ENCODE measurements around the gene DISP3.

The DISP3 gene

DNA sequence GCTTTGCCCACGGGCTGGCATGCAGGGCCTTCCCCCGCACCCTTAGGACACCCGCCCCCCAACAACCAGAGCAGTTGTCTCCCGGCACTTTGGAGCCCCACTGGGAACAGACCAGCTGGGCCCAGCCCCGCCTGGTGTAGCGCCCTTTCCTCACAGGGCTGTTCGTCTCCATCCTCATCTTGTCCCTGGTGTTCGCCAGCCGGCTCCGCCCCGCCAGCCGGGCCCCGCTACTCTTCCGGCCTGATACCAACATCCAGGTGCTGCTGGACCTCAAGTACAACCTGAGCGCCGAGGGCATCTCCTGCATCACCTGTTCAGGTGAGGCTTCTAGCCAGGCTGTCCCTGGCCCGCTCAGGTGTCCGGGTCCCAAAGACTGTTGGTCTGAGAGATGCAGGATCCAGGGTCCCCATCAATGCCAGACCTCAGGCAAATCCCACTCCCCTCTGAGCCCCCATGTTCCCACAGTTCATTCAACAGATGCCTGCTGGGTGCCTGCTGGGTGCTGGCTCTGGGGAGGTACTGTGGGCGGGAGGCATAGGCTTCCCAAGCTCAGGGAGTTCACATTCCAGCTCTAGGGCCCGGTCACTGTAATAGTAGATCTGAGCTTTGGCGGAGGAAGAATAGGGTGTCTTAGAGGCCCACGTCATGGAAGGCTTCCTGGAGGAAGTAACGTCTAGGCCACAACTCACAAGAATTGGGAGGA is 41.7 kb downstream of the DISP3 start:
- Histone ChIP-seq H3K27me3 (ENCODE audit: control insufficient read depth, insufficient read depth, low read length) (no peaks in the 10 kb centered on the region), H3K4me2 (ENCODE audit: low read length) (no peak overlapping the region), H3K36me3 (ENCODE audit: insufficient read depth, low read length) (no peaks in the 10 kb centered on the region), H3K9ac (ENCODE audit: low read depth, low read length) (no peak overlapping the region), H3K4me3 (ENCODE audit: low read length) (no peak overlapping the region), H3K4me1 (ENCODE audit: control insufficient read depth, insufficient read depth, low read length) (no peaks in the 10 kb centered on the region), H3K9me3 (replicated peaks; ENCODE audit: low read length) (no peaks in the 10 kb centered on the region)

- Histone ChIP-seq H3K4me1 (ENCODE audit: control insufficient read depth, insufficient read depth, low read length) (no peaks in the 10 kb centered on the region), H3K4me3 (ENCODE audit: low read length) (no peak overlapping the region), H3K9me3 (replicated peaks; ENCODE audit: low read length) (no peaks in the 10 kb centered on the region), H3K36me3 (ENCODE audit: insufficient read depth, low read length) (no peaks in the 10 kb centered on the region), H3K9ac (ENCODE audit: low read depth, low read length) (no peak overlapping the region), H3K27me3 (ENCODE audit: control insufficient read depth, insufficient read depth, low read length) (no peaks in the 10 kb centered on the region), H3K4me2 (ENCODE audit: low read length) (no peak overlapping the region)
Measured at GRCh38 chr1:11521582-11522399, 42.8 kb downstream of the DISP3 start.

- Histone ChIP-seq H3K4me2 (ENCODE audit: low read length) (no peak overlapping the region), H3K4me1 (ENCODE audit: control insufficient read depth, insufficient read depth, low read length) (no peaks in the 10 kb centered on the region), H3K36me3 (ENCODE audit: insufficient read depth, low read length) (no peaks in the 10 kb centered on the region), H3K27me3 (ENCODE audit: control insufficient read depth, insufficient read depth, low read length) (no peaks in the 10 kb centered on the region), H3K9me3 (replicated peaks; ENCODE audit: low read length) (no peaks in the 10 kb centered on the region), H3K9ac (ENCODE audit: low read depth, low read length) (no peak overlapping the region), H3K4me3 (ENCODE audit: low read length) (no peak overlapping the region)
Measured at GRCh38 chr1:11522400-11523235, 43.7 kb downstream of the DISP3 start.

GRCh38 chr1:11523261-11523660 is 44.3 kb downstream of the DISP3 start:
- H3K4me1 ChIP-seq (ENCODE audit: control insufficient read depth, insufficient read depth, low read length) = no peaks in the 10 kb centered on the region

DNA sequence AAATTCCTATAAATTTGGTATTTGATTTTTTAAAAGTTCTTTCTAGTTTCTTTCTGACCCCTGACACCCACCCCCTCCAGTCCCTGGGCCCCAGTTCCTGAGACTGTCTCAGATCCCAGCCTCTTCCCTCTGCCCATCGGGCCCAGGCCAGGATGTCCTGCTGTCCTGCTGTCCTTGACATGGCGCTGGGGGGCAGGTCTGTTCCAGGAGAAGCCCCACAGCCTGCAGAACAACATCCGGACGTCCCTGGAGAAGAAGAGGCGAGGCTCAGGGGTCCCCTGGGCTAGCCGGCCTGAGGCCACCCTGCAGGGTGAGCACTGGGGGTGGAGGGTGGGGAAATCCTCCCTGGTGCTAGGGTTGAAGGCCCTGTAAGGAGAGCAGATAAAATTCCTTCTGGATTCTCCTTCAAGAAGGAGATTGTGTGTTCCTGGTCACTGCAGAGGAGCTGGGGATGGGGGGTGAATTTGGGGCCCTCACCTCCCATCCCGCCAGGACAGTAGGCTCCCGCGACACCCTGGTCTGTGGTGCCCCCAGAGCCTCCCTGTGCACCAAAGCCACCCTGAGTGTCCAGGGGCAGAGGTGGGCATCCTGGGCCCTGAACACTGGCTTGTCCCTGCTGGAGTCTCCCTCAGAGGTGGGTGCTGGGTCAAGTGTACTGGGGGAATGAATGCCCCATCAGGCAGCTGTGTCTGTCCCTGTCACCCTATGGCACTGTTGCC is 45.0 kb downstream of the DISP3 start:
- H3K36me3 ChIP-seq (ENCODE audit: insufficient read depth, low read length) = no peaks in the 10 kb centered on the region
- no peak overlapping the region for H3K9ac ChIP-seq (ENCODE audit: low read depth, low read length)
- no peaks in the 10 kb centered on the region for H3K4me1 ChIP-seq (ENCODE audit: control insufficient read depth, insufficient read depth, low read length)
- H3K9me3 ChIP-seq (replicated peaks; ENCODE audit: low read length) = no peaks in the 10 kb centered on the region
- H3K27me3 ChIP-seq (ENCODE audit: control insufficient read depth, insufficient read depth, low read length) = no peaks in the 10 kb centered on the region
- H3K4me3 ChIP-seq (ENCODE audit: low read length) = no peak overlapping the region
- no peak overlapping the region for H3K4me2 ChIP-seq (ENCODE audit: low read length)

More at GRCh38 chr1:11523261-11523660, 44.3 kb downstream of the DISP3 start:
- H3K9me3 ChIP-seq (replicated peaks; ENCODE audit: low read length) = no peaks in the 10 kb centered on the region
- H3K4me2 ChIP-seq (ENCODE audit: low read length) = no peak overlapping the region
- H3K36me3 ChIP-seq (ENCODE audit: insufficient read depth, low read length) = no peaks in the 10 kb centered on the region
- no peaks in the 10 kb centered on the region for H3K27me3 ChIP-seq (ENCODE audit: control insufficient read depth, insufficient read depth, low read length)
- H3K4me3 ChIP-seq (ENCODE audit: low read length) = no peak overlapping the region
- H3K9ac ChIP-seq (ENCODE audit: low read depth, low read length) = no peak overlapping the region

DNA sequence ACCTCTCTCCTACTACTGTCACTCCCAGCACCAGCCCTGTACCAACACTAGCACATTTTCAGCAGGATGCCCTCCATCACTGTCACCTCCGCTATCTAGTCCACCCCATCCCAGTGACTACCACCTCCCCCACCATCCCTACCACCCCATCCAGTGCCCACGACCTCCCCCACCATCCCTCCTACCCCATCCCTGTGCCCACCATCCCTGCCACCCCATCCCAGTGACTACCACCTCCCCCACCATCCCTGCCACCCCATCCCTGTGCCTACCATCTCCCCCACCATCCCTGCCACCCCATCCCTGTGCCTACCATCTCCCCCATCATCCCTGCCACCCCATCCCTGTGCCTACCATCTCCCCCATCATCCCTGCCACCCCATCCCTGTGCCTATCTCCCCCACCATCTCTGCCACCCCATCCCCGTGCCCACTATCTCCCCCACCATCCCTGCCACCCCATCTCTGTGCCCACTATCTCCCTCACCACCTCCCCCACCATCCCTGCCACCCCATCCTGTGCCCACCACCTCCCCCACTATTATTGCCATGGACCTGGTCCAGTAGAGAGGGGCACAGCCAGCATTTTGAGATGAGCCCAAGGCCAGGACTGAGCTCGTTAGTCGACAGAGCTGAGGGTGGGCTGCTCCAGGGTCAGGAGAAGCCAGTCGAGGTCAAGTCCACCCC is 45.7 kb downstream of the DISP3 start:
- H3K4me3 ChIP-seq (ENCODE audit: low read length) = no peak overlapping the region
- H3K4me1 ChIP-seq (ENCODE audit: control insufficient read depth, insufficient read depth, low read length) = no peaks in the 10 kb centered on the region
- H3K9ac ChIP-seq (ENCODE audit: low read depth, low read length) = no peak overlapping the region
- H3K9me3 ChIP-seq (replicated peaks; ENCODE audit: low read length) = no peaks in the 10 kb centered on the region
- no peak overlapping the region for H3K4me2 ChIP-seq (ENCODE audit: low read length)
- no peaks in the 10 kb centered on the region for H3K36me3 ChIP-seq (ENCODE audit: insufficient read depth, low read length)
- no peaks in the 10 kb centered on the region for H3K27me3 ChIP-seq (ENCODE audit: control insufficient read depth, insufficient read depth, low read length)

DNA sequence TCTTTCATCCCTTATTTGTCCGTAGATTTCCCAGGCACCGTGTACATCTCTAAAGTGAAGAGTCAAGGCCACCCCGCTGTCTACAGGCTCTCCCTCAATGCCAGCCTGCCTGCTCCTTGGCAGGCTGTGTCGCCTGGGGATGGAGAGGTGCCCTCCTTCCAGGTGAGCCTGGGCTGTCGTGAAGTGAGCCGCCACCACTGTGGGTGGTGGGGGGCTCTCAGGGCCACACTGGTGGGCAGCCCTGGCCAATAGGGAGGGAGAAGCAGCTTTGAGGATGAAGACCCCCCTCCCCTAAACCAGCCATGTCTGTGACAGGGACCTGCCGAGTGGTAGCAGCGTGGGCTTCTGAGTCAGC is 46.2 kb downstream of the DISP3 start:
- H3K4me2 ChIP-seq (ENCODE audit: low read length) = no peak overlapping the region
- H3K4me1 ChIP-seq (ENCODE audit: control insufficient read depth, insufficient read depth, low read length) = no peaks in the 10 kb centered on the region
- H3K4me3 ChIP-seq (ENCODE audit: low read length) = no peak overlapping the region
- no peaks in the 10 kb centered on the region for H3K9me3 ChIP-seq (replicated peaks; ENCODE audit: low read length)
- no peaks in the 10 kb centered on the region for H3K27me3 ChIP-seq (ENCODE audit: control insufficient read depth, insufficient read depth, low read length)
- H3K36me3 ChIP-seq (ENCODE audit: insufficient read depth, low read length) = no peaks in the 10 kb centered on the region
- H3K9ac ChIP-seq (ENCODE audit: low read depth, low read length) = no peak overlapping the region

DNA sequence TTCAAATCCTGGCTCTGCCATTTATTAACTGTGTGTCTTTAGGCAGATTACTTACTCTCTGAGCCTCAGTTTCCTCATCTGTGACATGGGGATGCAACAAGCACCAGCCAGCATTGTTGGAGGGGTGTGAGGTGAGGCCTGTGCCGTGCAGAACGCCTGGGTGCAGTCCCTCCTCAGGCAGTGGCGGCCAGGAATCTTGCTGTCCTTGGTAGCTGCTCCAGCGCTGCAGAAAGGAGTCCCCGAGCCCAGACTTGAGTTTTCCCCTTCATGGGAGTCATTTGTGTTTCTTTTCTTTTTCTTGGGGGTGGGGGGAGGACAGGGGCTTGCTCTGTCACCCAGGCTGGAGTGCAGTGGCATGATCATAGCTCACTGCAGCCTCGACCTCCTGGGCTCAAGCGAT is 46.6 kb downstream of the DISP3 start:
- H3K4me2 ChIP-seq (ENCODE audit: low read length) = no peak overlapping the region
- no peaks in the 10 kb centered on the region for H3K4me1 ChIP-seq (ENCODE audit: control insufficient read depth, insufficient read depth, low read length)
- no peaks in the 10 kb centered on the region for H3K36me3 ChIP-seq (ENCODE audit: insufficient read depth, low read length)
- H3K9me3 ChIP-seq (replicated peaks; ENCODE audit: low read length) = no peaks in the 10 kb centered on the region
- H3K4me3 ChIP-seq (ENCODE audit: low read length) = no peak overlapping the region
- H3K9ac ChIP-seq (ENCODE audit: low read depth, low read length) = no peak overlapping the region
- H3K27me3 ChIP-seq (ENCODE audit: control insufficient read depth, insufficient read depth, low read length) = no peaks in the 10 kb centered on the region

DNA sequence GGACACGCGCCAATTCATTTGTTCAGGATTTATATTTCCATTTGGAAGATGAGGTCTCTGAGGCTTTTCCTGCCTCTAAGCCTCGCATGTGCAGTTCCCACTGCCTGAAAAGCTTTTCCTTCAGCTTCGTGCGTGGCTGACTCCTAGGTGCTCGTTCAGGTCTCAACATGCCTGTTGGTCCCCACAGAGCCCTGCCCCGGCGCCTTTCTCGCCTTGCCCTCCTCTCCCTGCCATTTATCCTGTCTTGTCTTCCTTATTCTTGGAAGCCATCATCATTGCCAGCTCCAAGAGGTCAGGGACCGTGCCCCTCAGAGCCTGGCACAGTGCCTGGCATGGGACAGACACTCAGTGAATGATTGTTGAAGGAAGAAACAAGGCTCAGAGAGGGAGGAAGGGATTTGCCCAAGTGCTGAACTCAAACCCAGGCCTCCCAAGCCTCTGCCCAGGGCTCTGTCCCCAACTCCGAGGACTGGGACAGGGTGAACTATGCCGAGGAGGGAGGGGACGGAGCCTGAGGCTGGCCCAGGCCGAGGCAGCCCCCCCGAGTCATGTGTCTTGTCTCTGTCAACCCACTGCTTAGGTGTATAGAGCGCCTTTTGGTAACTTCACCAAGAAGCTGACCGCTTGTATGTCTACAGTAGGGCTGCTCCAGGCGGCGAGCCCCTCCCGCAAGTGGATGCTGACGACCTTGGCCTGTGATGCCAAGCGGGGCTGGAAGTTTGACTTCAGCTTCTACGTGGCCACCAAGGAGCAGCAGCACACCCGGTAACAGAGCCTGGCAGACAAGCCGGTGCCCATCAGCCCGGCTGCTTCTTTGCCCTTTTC is 47.3 kb downstream of the DISP3 start:
- H3K4me1 ChIP-seq (ENCODE audit: control insufficient read depth, insufficient read depth, low read length) = no peaks in the 10 kb centered on the region

More for the DNA sequence above, 47.3 kb downstream of the DISP3 start:
- H3K27me3 ChIP-seq (ENCODE audit: control insufficient read depth, insufficient read depth, low read length) = no peaks in the 10 kb centered on the region
- H3K9me3 ChIP-seq (replicated peaks; ENCODE audit: low read length) = no peaks in the 10 kb centered on the region
- no peaks in the 10 kb centered on the region for H3K36me3 ChIP-seq (ENCODE audit: insufficient read depth, low read length)
- H3K4me2 ChIP-seq (ENCODE audit: low read length) = no peak overlapping the region
- H3K4me3 ChIP-seq (ENCODE audit: low read length) = no peak overlapping the region
- no peak overlapping the region for H3K9ac ChIP-seq (ENCODE audit: low read depth, low read length)

Data from skeletal muscle satellite cell (primary cell).